Prostate gland (tissue), 2 donors: ENCODE results near the gene TAF4B. TPM values are rescaled to one million over a fixed set of nuclear protein-coding genes. Genes with fewer than 3 reads are reported as not detected.

Source experiments
- DNase-seq: peaks from one replicate; pipeline ENCODE4 v3.0.0-alpha.2; 2019; ENCODE audit warnings: low spot score
- H3K27ac ChIP-seq, 2 donors: fragments of 200-600 bp; sonication (generic); 2 replicates each; pipeline ENCODE4 v1.5.1; 2017 to 2019
- H3K27me3 ChIP-seq: fragments of 200-600 bp; sonication (generic); replicated peaks from 2 replicates; pipeline ENCODE4 v1.5.1; 2019; ENCODE audit not compliant: insufficient read depth
- H3K36me3 ChIP-seq, 2 donors: fragments of 200-600 bp; sonication (generic); 1 replicate in 1 of 2; 2 replicates in 1 of 2; pipeline versions ENCODE4 v1.5.1 to v1.8.1; 2017 to 2019
- H3K4me1 ChIP-seq: fragments of 200-600 bp; sonication (generic); replicated peaks from 2 replicates; pipeline ENCODE4 v1.5.1; 2019
- H3K4me3 ChIP-seq, 2 donors: fragments of 200-600 bp; sonication (generic); 2 replicates each; pipeline ENCODE4 v1.5.1; 2017 to 2019
- H3K9me3 ChIP-seq: fragments of 200-600 bp; sonication (generic); 2 replicates; pipeline ENCODE4 v1.5.1; 2017
- POLR2A ChIP-seq: fragments of 450-650 bp; IDR thresholded peaks from one replicate; pipeline ENCODE4 v1.6.1; 2016; ENCODE audit warnings: antibody characterized with exemption, mild to moderate bottlenecking
- POLR2AphosphoS5 ChIP-seq: sonication (generic); formaldehyde crosslinking; IDR thresholded peaks from one replicate; pipeline ENCODE4 v1.6.1; 2017; ENCODE audit warnings: antibody characterized with exemption
- WGBS: methylation state at CpG from one replicate; pipeline ENCODE4 v1.1.5; 2018; 5-methylcytosine and 5-hydroxymethylcytosine counted together
- intact Hi-C: fragments of 100-400 bp; cut with DNase I; formaldehyde crosslinking; loops from one replicate; pipeline ENCODE4 v1.14.2; 2022
- total RNA-seq, 2 donors: library from RNA; depleted of rRNA; stranded (reverse); fragments of >200 nt; gene quantifications; one replicate each; pipeline ENCODE4 v1.1.0, GENCODE V29; 2016
- TF ChIP-seq, protein P1 (sequence below), 4 experiments: fragments of 200-600 bp in 2 of 4; fragments of 450-650 bp in 2 of 4; sonication (generic) in 2 of 4; IDR thresholded peaks; 1 replicate in 3 of 4; 2 replicates in 1 of 4; pipeline ENCODE4 v1.5.1; 2016 to 2019; ENCODE audit warnings: antibody characterized with exemption in 4 of 4, mild to moderate bottlenecking in 2 of 4, moderate library complexity in 2 of 4

TAF4B gene, protein sequence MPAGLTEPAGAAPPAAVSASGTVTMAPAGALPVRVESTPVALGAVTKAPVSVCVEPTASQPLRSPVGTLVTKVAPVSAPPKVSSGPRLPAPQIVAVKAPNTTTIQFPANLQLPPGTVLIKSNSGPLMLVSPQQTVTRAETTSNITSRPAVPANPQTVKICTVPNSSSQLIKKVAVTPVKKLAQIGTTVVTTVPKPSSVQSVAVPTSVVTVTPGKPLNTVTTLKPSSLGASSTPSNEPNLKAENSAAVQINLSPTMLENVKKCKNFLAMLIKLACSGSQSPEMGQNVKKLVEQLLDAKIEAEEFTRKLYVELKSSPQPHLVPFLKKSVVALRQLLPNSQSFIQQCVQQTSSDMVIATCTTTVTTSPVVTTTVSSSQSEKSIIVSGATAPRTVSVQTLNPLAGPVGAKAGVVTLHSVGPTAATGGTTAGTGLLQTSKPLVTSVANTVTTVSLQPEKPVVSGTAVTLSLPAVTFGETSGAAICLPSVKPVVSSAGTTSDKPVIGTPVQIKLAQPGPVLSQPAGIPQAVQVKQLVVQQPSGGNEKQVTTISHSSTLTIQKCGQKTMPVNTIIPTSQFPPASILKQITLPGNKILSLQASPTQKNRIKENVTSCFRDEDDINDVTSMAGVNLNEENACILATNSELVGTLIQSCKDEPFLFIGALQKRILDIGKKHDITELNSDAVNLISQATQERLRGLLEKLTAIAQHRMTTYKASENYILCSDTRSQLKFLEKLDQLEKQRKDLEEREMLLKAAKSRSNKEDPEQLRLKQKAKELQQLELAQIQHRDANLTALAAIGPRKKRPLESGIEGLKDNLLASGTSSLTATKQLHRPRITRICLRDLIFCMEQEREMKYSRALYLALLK
- 10 to 100 TPM in 1 of 2 donors, 1 to 10 TPM in 1; 5.3 to 37.3 TPM for total RNA-seq

DNA sequence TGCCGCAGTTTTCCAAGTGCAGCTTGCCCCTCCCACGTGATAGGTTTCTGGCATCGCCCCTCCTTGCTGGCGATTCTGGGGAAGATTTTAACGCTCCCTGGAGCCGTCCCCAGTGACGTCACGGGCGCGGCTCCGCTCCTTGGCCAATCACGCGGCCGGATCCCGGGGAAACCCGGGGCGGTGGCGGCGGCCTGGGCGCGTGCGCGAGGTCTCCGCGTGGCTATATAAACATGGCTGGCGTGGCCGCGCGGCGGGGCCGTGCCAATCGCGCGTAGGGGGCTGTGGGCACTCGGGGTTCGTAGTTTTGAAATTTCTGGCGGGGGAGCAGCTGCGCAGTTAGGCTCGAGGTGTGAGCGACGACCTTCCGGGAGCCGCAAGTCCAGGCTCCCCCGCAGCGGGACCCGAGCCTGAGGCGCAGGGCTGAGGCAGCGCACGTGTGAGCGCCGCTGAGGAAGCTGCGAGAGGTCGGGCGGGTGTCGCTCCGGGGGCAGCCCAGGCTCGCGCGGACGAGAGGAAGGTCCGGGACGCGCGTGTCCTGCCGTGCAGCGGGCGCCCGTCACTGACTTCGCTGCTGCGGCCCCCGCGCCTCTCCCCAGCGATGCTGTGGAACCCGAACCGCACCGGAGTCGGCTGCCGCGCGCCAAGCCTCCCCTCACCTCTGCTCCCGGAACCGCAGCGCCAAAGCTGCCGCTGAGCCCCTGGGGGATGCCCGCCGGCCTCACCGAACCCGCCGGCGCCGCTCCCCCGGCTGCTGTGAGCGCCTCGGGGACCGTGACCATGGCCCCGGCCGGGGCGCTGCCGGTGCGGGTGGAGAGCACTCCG lies at the start of gene TAF4B:
TAF4B (plus strand) TSS at position 217 of the 822 bp plus-strand sequence; CDS start at position 706, 489 bp downstream.
- no peaks in the 10 kb centered on the region for H3K36me3 ChIP-seq
- no peaks in the 10 kb centered on the region for H3K9me3 ChIP-seq
- H3K4me1 ChIP-seq, result peaks cover 4% of the 10 kb centered on the region
- H3K27ac ChIP-seq, result peak within 1 kb of the TSS; percentile 68 to 71
- H3K4me3 ChIP-seq, result peak within 1 kb of the TSS; percentile 77 to 82
- intact Hi-C loops, result loop anchor here (2.0 to 10.0 kb wide), 2 partner anchors 136 to 318 kb away; partner anchors contain the start of genes KCTD1 and SS18
- DNase-seq, result peak; percentile 93
- no peaks in the 10 kb centered on the region for H3K27me3 ChIP-seq
- WGBS, result under 1% methylated on average over 38 of the region's 101 CpGs
- TF ChIP-seq POLR2A (peak; percentile 88), POLR2AphosphoS5 (peak; percentile 96)
- TF ChIP-seq, protein P1, sequence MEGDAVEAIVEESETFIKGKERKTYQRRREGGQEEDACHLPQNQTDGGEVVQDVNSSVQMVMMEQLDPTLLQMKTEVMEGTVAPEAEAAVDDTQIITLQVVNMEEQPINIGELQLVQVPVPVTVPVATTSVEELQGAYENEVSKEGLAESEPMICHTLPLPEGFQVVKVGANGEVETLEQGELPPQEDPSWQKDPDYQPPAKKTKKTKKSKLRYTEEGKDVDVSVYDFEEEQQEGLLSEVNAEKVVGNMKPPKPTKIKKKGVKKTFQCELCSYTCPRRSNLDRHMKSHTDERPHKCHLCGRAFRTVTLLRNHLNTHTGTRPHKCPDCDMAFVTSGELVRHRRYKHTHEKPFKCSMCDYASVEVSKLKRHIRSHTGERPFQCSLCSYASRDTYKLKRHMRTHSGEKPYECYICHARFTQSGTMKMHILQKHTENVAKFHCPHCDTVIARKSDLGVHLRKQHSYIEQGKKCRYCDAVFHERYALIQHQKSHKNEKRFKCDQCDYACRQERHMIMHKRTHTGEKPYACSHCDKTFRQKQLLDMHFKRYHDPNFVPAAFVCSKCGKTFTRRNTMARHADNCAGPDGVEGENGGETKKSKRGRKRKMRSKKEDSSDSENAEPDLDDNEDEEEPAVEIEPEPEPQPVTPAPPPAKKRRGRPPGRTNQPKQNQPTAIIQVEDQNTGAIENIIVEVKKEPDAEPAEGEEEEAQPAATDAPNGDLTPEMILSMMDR (IDR thresholded peaks at IDR 0.05), result no peak

- no peak for TF ChIP-seq POLR2A
- no peak for TF ChIP-seq POLR2AphosphoS5
- TF ChIP-seq, protein P1 (IDR thresholded peaks at IDR 0.05), result no peak
- intact Hi-C loops, result no loop called here
- Histone ChIP-seq H3K36me3 (no peaks in the 10 kb centered on the region), H3K4me3 (no peak overlapping the region), H3K9me3 (no peaks in the 10 kb centered on the region), H3K4me1 (no peaks in the 10 kb centered on the region), H3K27me3 (no peaks in the 10 kb centered on the region), H3K27ac (no peak overlapping the region)
- WGBS, result 86% methylated on average over 7 of the region's 7 CpGs
- DNase-seq, result no peak
These were observed 44.9 kb upstream of the TAF4B start for GRCh38 chr18:26181343-26181826.

DNA sequence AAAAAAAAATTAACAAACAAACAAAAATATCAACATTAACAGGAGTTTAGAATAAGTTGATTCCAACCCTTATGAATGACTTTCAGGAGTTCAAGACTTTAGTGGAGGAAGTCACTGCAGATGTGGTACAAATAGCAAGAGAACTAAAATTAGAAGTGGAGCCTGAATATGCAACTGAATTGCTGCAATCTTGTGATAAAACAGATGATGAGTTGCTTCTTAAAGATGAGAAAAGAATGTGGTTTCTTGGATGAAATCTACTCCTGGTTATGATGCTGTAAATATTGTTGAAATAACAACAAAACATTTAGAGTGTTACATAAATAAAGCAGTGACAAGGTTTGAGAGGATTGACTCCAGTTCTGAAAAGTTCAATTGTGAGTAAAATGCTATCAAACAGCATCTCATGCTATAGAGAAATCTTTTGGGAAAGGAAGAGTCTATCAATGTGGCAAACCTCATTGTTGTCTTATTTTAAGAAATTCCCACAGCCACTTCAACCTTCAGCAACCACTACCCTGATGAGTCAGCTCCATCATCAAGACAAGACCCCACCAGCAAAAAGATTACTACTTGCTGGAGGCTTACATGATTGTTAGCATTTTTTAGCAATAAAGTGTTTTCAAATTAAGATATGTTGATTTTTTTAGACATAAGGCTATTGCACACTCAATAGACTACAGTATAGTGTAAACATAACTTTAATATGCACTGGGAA lies 42.7 kb upstream of the TAF4B start:
- H3K9me3 ChIP-seq, result no peaks in the 10 kb centered on the region
- no peak for DNase-seq
- intact Hi-C loops, result no loop called here
- no peak overlapping the region for H3K27ac ChIP-seq
- no peaks in the 10 kb centered on the region for H3K36me3 ChIP-seq
- H3K27me3 ChIP-seq, result no peaks in the 10 kb centered on the region
- TF ChIP-seq, protein P1 (IDR thresholded peaks at IDR 0.05), result no peak
- TF ChIP-seq POLR2AphosphoS5 (no peak), POLR2A (no peak)
- no peak overlapping the region for H3K4me3 ChIP-seq
- no peaks in the 10 kb centered on the region for H3K4me1 ChIP-seq

- DNase-seq, result no peak
- no peaks in the 10 kb centered on the region for H3K36me3 ChIP-seq
- TF ChIP-seq, protein P1 (IDR thresholded peaks at IDR 0.05), result no peak
- TF ChIP-seq POLR2AphosphoS5 (no peak), POLR2A (no peak)
- no peaks in the 10 kb centered on the region for H3K27me3 ChIP-seq
- 64% methylated on average over 2 of the region's 2 CpGs for WGBS
- intact Hi-C loops, result no loop called here
- no peak overlapping the region for H3K27ac ChIP-seq
- no peaks in the 10 kb centered on the region for H3K4me1 ChIP-seq
- no peaks in the 10 kb centered on the region for H3K9me3 ChIP-seq
- H3K4me3 ChIP-seq, result no peak overlapping the region
These were observed 41.0 kb upstream of the TAF4B start for GRCh38 chr18:26185267-26185666.
